ENCODE measurements around the gene WSB1.

Gene WSB1

GRCh38 chr17:27280527-27280926 is 13.4 kb upstream of the WSB1 start:
- no peak for DNase-seq

GRCh38 chr17:27281438-27281837 is 12.5 kb upstream of the WSB1 start:
- no peak for DNase-seq

GRCh38 chr17:27282054-27282551 is 11.8 kb upstream of the WSB1 start:
- DNase-seq = peak; percentile 69 to 92

GRCh38 chr17:27283060-27283459 is 10.9 kb upstream of the WSB1 start:
- DNase-seq = peak; percentile 26 to 76

- DNase-seq = no peak
Observed at GRCh38 chr17:27283751-27284150, 10.2 kb upstream of the WSB1 start.

GRCh38 chr17:27284811-27285415 is 9.0 kb upstream of the WSB1 start:
- DNase-seq = no peak

- no peak for DNase-seq
Observed at GRCh38 chr17:27285516-27285915, 8.4 kb upstream of the WSB1 start.

- DNase-seq = no peak
Observed at GRCh38 chr17:27288183-27288582, 5.7 kb upstream of the WSB1 start.

GRCh38 chr17:27289856-27290255 is 4.1 kb upstream of the WSB1 start:
- DNase-seq = no peak

- no peak for DNase-seq
Observed at GRCh38 chr17:27290916-27291598, 2.9 kb upstream of the WSB1 start.

- no peak for DNase-seq
Observed at GRCh38 chr17:27293359-27293897, 486 bp upstream of the WSB1 start.

- peak; percentile 88 to 93 for DNase-seq
Observed at GRCh38 chr17:27294689-27295630, 1.0 kb downstream of the WSB1 start.

- DNase-seq = no peak
Observed at GRCh38 chr17:27295945-27296344, 2.0 kb downstream of the WSB1 start.

GRCh38 chr17:27296428-27296979 is 2.6 kb downstream of the WSB1 start:
- peak; percentile 60 to 62 for DNase-seq

- DNase-seq = no peak
Observed at GRCh38 chr17:27299384-27300049, 5.6 kb downstream of the WSB1 start.

GRCh38 chr17:27303734-27304133 is 9.8 kb downstream of the WSB1 start:
- peak in 1 of 2 donors; percentile 1 for DNase-seq

GRCh38 chr17:27306276-27306835 is 12.4 kb downstream of the WSB1 start:
- no peak for DNase-seq

GRCh38 chr17:27310565-27311110 is 16.7 kb downstream of the WSB1 start:
- DNase-seq = no peak

GRCh38 chr17:27313301-27313700 is 19.4 kb downstream of the WSB1 start:
- DNase-seq = no peak

GRCh38 chr17:27315322-27315721 is 21.4 kb downstream of the WSB1 start:
- DNase-seq = no peak

- DNase-seq = no peak
Observed at GRCh38 chr17:27315796-27316465, 22.0 kb downstream of the WSB1 start.

Data from inflammatory macrophage (primary cell).